ENCODE results near the gene ZBTB4. TPM values are rescaled to one million over a fixed set of nuclear protein-coding genes. Genes with fewer than 3 reads are reported as not detected.

ZBTB4 gene
- total RNA-seq, 1 donor = 36.2 TPM

GRCh38 chr17:7425756-7426155 is 53.7 kb downstream of the ZBTB4 start:
- Histone ChIP-seq H3K4me2 (ENCODE audit: insufficient read depth, low read length) (no peak overlapping the region), H3K9me3 (ENCODE audit: low read depth, low read length) (no peaks in the 10 kb centered on the region), H3K36me3 (ENCODE audit: insufficient read depth, low read length) (no peaks in the 10 kb centered on the region), H3K4me3 (ENCODE audit: insufficient read depth, low read length) (no peak overlapping the region), H2AFZ (ENCODE audit: low read length) (no peak overlapping the region), H3K27ac (ENCODE audit: low read depth, low read length) (no peak overlapping the region), H3K27me3 (ENCODE audit: insufficient read depth, low read length) (no peaks in the 10 kb centered on the region), H3K4me1 (ENCODE audit: insufficient read depth, low read length) (no peaks in the 10 kb centered on the region), H4K20me1 (ENCODE audit: insufficient read depth, low read length) (no peaks in the 10 kb centered on the region), H3K79me2 (ENCODE audit: insufficient read depth, low read length) (no peaks in the 10 kb centered on the region)
- DNase-seq (ENCODE audit: insufficient read length, low spot score, missing footprints) = no peak
- TF ChIP-seq CTCF (IDR thresholded peaks at IDR 0.05; ENCODE audit: extremely low read depth, low read depth, low read length) = no peak

DNA sequence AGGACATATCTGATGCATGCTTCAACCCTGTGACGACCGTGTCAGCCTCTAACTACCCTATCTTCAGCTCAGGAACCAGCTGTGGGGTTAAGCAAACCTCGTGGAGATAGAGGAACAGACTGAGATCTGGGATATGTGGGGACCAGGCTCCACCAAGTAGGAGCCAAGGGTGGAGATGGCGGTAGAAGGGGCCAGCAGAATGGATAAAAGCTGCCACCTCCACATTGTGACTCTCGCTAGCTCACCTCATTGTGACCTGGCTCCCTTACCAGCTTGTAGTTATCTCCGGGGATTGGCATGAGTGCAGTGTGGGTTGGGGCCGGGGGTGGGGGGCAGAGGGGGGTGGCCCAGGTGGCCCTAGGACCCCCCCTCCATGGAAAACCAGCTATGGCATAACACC is 54.1 kb downstream of the ZBTB4 start, which contains the start of gene SPEM2:
Gene SPEM2, plus strand, starts transcription at position 301 of the 400 bp plus-strand sequence. Its CDS starts 73 bp downstream, at position 374.
- Histone ChIP-seq H3K9me3 (ENCODE audit: low read depth, low read length) (no peaks in the 10 kb centered on the region), H3K4me1 (ENCODE audit: insufficient read depth, low read length) (no peaks in the 10 kb centered on the region), H3K4me2 (ENCODE audit: insufficient read depth, low read length) (no peak within 1 kb of the TSS), H4K20me1 (ENCODE audit: insufficient read depth, low read length) (no peaks in the 10 kb centered on the region), H3K79me2 (ENCODE audit: insufficient read depth, low read length) (no peaks in the 10 kb centered on the region), H3K27me3 (ENCODE audit: insufficient read depth, low read length) (no peaks in the 10 kb centered on the region), H3K4me3 (ENCODE audit: insufficient read depth, low read length) (no peak within 1 kb of the TSS), H2AFZ (ENCODE audit: low read length) (no peak within 1 kb of the TSS), H3K36me3 (ENCODE audit: insufficient read depth, low read length) (no peaks in the 10 kb centered on the region), H3K27ac (ENCODE audit: low read depth, low read length) (no peak within 1 kb of the TSS)
- DNase-seq (ENCODE audit: insufficient read length, low spot score, missing footprints) = no peak
- no peak for TF ChIP-seq CTCF (IDR thresholded peaks at IDR 0.05; ENCODE audit: extremely low read depth, low read depth, low read length)

- H2AFZ ChIP-seq (ENCODE audit: low read length) = no peak overlapping the region
- no peak overlapping the region for H3K4me2 ChIP-seq (ENCODE audit: insufficient read depth, low read length)
- H4K20me1 ChIP-seq (ENCODE audit: insufficient read depth, low read length) = no peaks in the 10 kb centered on the region
- no peaks in the 10 kb centered on the region for H3K79me2 ChIP-seq (ENCODE audit: insufficient read depth, low read length)
- no peaks in the 10 kb centered on the region for H3K9me3 ChIP-seq (ENCODE audit: low read depth, low read length)
- DNase-seq (ENCODE audit: insufficient read length, low spot score, missing footprints) = no peak
- H3K4me3 ChIP-seq (ENCODE audit: insufficient read depth, low read length) = no peak overlapping the region
- H3K27ac ChIP-seq (ENCODE audit: low read depth, low read length) = no peak overlapping the region
- H3K27me3 ChIP-seq (ENCODE audit: insufficient read depth, low read length) = no peaks in the 10 kb centered on the region
- H3K4me1 ChIP-seq (ENCODE audit: insufficient read depth, low read length) = no peaks in the 10 kb centered on the region
- H3K36me3 ChIP-seq (ENCODE audit: insufficient read depth, low read length) = no peaks in the 10 kb centered on the region
- TF ChIP-seq CTCF (IDR thresholded peaks at IDR 0.05; ENCODE audit: extremely low read depth, low read depth, low read length) = no peak
Observed at GRCh38 chr17:7423679-7424078, 55.8 kb downstream of the ZBTB4 start.

DNA sequence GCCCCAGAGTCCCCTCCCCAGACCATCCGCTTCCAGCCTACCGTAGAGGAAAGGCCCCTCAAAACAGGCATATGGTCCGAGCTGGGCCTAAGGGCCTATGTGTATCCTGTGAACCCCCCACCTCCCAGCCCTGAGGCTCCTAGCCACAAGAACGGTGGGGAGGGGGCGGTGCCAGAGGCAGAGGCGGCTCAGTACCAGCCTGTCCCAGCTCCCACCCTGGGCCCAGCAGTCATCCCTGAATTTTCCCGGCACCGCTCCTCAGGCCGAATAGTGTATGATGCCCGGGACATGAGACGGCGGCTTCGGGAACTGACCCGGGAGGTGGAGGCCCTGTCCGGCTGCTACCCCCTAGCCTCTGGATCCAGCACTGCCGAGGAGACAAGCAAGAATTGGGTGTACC is 58.2 kb downstream of the ZBTB4 start:
- Histone ChIP-seq H4K20me1 (ENCODE audit: insufficient read depth, low read length) (no peaks in the 10 kb centered on the region), H3K79me2 (ENCODE audit: insufficient read depth, low read length) (no peaks in the 10 kb centered on the region), H3K9me3 (ENCODE audit: low read depth, low read length) (no peaks in the 10 kb centered on the region), H3K4me3 (ENCODE audit: insufficient read depth, low read length) (no peak overlapping the region), H3K4me2 (ENCODE audit: insufficient read depth, low read length) (no peak overlapping the region), H3K36me3 (ENCODE audit: insufficient read depth, low read length) (no peaks in the 10 kb centered on the region), H3K27me3 (ENCODE audit: insufficient read depth, low read length) (no peaks in the 10 kb centered on the region), H3K27ac (ENCODE audit: low read depth, low read length) (no peak overlapping the region), H2AFZ (ENCODE audit: low read length) (no peak overlapping the region), H3K4me1 (ENCODE audit: insufficient read depth, low read length) (no peaks in the 10 kb centered on the region)
- no peak for TF ChIP-seq CTCF (IDR thresholded peaks at IDR 0.05; ENCODE audit: extremely low read depth, low read depth, low read length)
- DNase-seq (ENCODE audit: insufficient read length, low spot score, missing footprints) = no peak
